T-helper 1 cell treated with Interleukin-12 subunit alpha and Interleukin-12 subunit beta and Interleukin-4 antibody, amounts not matched to agents 30 ng/mL and 1 ng/mL, for 36 hours (primary cell): Measurements from ENCODE around the gene RNF157. TPM values are rescaled to one million over a fixed set of nuclear protein-coding genes. Genes with fewer than 3 reads are reported as not detected.

Experiments used
- intact Hi-C: fragments of 100-400 bp; cut with micrococcal nuclease; formaldehyde crosslinking; loops from one replicate; pipeline ENCODE4 v1.15.1; 2024
- total RNA-seq: library from RNA; stranded (reverse); gene quantifications from 2 replicates; pipeline ENCODE4 v1.2.3, GENCODE V29; 2022

RNF157 gene
- 104 and 107 TPM in 2 replicates for total RNA-seq

GRCh38 chr17:76240461-76241203 is at the start of gene RNF157:
Gene RNF157 (minus strand): TSS chr17:76240493. CDS start chr17:76240240, 253 bp downstream.
- intact Hi-C loops: loop anchor here (1.0 kb wide), 2 partner anchors 12 to 48 kb away; no protein-coding TSS in a partner anchor

GRCh38 chr17:76281573-76282371 is 41.5 kb upstream of the RNF157 start:
- intact Hi-C loops: no loop called here

GRCh38 chr17:76280650-76281049 is 40.4 kb upstream of the RNF157 start:
- intact Hi-C loops: no loop called here

GRCh38 chr17:76279742-76280287 is 39.5 kb upstream of the RNF157 start:
- intact Hi-C loops: loop anchor here (1.0 kb wide), 4 partner anchors 98 to 266 kb away; partner anchors contain the start of gene EXOC7

GRCh38 chr17:76278952-76279741 is 38.9 kb upstream of the RNF157 start:
- intact Hi-C loops: loop anchor here (1.0 kb wide), 4 partner anchors 97 to 265 kb away; partner anchors contain the start of gene EXOC7

GRCh38 chr17:76278268-76278908 is 38.1 kb upstream of the RNF157 start:
- intact Hi-C loops: no loop called here

GRCh38 chr17:76277300-76278267 is 37.3 kb upstream of the RNF157 start:
- intact Hi-C loops: no loop called here

GRCh38 chr17:76276461-76277299 is 36.4 kb upstream of the RNF157 start:
- intact Hi-C loops: no loop called here

- intact Hi-C loops: no loop called here
Observed at GRCh38 chr17:76276069-76276431, 35.8 kb upstream of the RNF157 start.

GRCh38 chr17:76275382-76276068 is 35.2 kb upstream of the RNF157 start:
- intact Hi-C loops: no loop called here

- intact Hi-C loops: loop anchor here (5.0 kb wide), 1 partner anchor 37 kb away; no protein-coding TSS in a partner anchor
Observed at GRCh38 chr17:76274112-76274956, 34.0 kb upstream of the RNF157 start.

GRCh38 chr17:76273445-76274111 is 33.3 kb upstream of the RNF157 start:
- intact Hi-C loops: loop anchor here (5.0 kb wide), 1 partner anchor 36 kb away; no protein-coding TSS in a partner anchor

GRCh38 chr17:76272541-76273444 is 32.5 kb upstream of the RNF157 start:
- intact Hi-C loops: loop anchor here (5.0 kb wide), 1 partner anchor 35 kb away; no protein-coding TSS in a partner anchor

- intact Hi-C loops: loop anchor here (5.0 kb wide), 1 partner anchor 35 kb away; no protein-coding TSS in a partner anchor
Observed at GRCh38 chr17:76271669-76272540, 31.6 kb upstream of the RNF157 start.
